Measurements from ENCODE around the gene HSPA6. TPM values are rescaled to one million over a fixed set of nuclear protein-coding genes. Genes with fewer than 3 reads are reported as not detected.
A peak's percentile ranks its signal among the peaks of the same experiment; 100 is the strongest.
"Not testable (repeated sequence)": the region's sequence is repeated elsewhere in the genome, so short reads cannot be mapped to it uniquely, and the experiment has no call there.

The HSPA6 gene
- total RNA-seq, 4 donors from 2014 or later = 0.35 to 5.8 (median 0.91) TPM

- not testable (repeated sequence) for H3K36me3 ChIP-seq
Measured at GRCh38 chr1:161530671-161531641, 6.6 kb downstream of the HSPA6 start.

GRCh38 chr1:161531986-161532643 is 7.8 kb downstream of the HSPA6 start:
- no peak for TF ChIP-seq CTCF (IDR thresholded peaks at IDR 0.05)
- TF ChIP-seq POLR2A (IDR thresholded peaks at IDR 0.05) = no peak
- Histone ChIP-seq H3K36me3 (no peaks in the 10 kb centered on the region), H3K9me3 (no peaks in the 10 kb centered on the region), H3K4me3 (no peak overlapping the region), H3K27me3 (no peaks in the 10 kb centered on the region), H3K27ac (peak overlapping the region in 3 of 4 donors; percentile 20 to 55 (median 44)), H3K4me1 (no peaks in the 10 kb centered on the region)
- DNase-seq = no peak

More at GRCh38 chr1:161530671-161531641, 6.6 kb downstream of the HSPA6 start:
- H3K27me3 ChIP-seq, H3K4me1 ChIP-seq, H3K9me3 ChIP-seq: not testable (repeated sequence)
- peak; percentile 71 to 93 (median 80) for DNase-seq
- Histone ChIP-seq H3K27ac (peak overlapping the region; percentile 66 to 90 (median 76)), H3K4me3 (peak overlapping the region; percentile 47 to 63 (median 57))
- peak in 1 of 2 donors; percentile 7 for TF ChIP-seq POLR2A (IDR thresholded peaks at IDR 0.05)

GRCh38 chr1:161532644-161533567 is 8.6 kb downstream of the HSPA6 start:
- H3K27ac ChIP-seq = peak overlapping the region in 3 of 4 donors; percentile 20 to 55 (median 44)
- H3K4me1 ChIP-seq, H3K27me3 ChIP-seq, H3K36me3 ChIP-seq, H3K9me3 ChIP-seq, DNase-seq, H3K4me3 ChIP-seq: not testable (repeated sequence)

GRCh38 chr1:161537068-161537669 is 12.8 kb downstream of the HSPA6 start:
- DNase-seq, H3K36me3 ChIP-seq, H3K4me3 ChIP-seq, H3K4me1 ChIP-seq, H3K27ac ChIP-seq, H3K27me3 ChIP-seq, H3K9me3 ChIP-seq: not testable (repeated sequence)

- not testable (repeated sequence) for H3K27me3 ChIP-seq, H3K36me3 ChIP-seq, H3K4me3 ChIP-seq, DNase-seq, H3K27ac ChIP-seq, H3K9me3 ChIP-seq, H3K4me1 ChIP-seq
Measured at GRCh38 chr1:161538925-161539479, 14.7 kb downstream of the HSPA6 start.

- not testable (repeated sequence) for H3K27me3 ChIP-seq, H3K36me3 ChIP-seq, H3K4me1 ChIP-seq, H3K9me3 ChIP-seq
- Histone ChIP-seq H3K4me3 (peak overlapping the region; percentile 43 to 49 (median 44)), H3K27ac (peak overlapping the region; percentile 49 to 80 (median 72))
- peak; percentile 70 to 90 (median 72) for DNase-seq
Measured at GRCh38 chr1:161539731-161540569, 15.6 kb downstream of the HSPA6 start.

GRCh38 chr1:161540570-161540960 is 16.2 kb downstream of the HSPA6 start:
- DNase-seq = peak in 2 of 3 donors; percentile 46 to 62
- peak overlapping the region; percentile 43 to 49 (median 44) for H3K4me3 ChIP-seq
- H3K9me3 ChIP-seq, H3K36me3 ChIP-seq, H3K4me1 ChIP-seq, H3K27me3 ChIP-seq: not testable (repeated sequence)
- H3K27ac ChIP-seq = peak overlapping the region; percentile 49 to 80 (median 72)

GRCh38 chr1:161542091-161542559 is 17.8 kb downstream of the HSPA6 start:
- H3K27ac ChIP-seq = peak overlapping the region in 3 of 4 donors; percentile 10 to 35 (median 11)
- DNase-seq = peak in 2 of 3 donors; percentile 65 to 81
- not testable (repeated sequence) for H3K9me3 ChIP-seq, H3K4me1 ChIP-seq, H3K4me3 ChIP-seq, H3K36me3 ChIP-seq, H3K27me3 ChIP-seq

GRCh38 chr1:161543125-161543524 is 18.8 kb downstream of the HSPA6 start:
- not testable (repeated sequence) for H3K4me3 ChIP-seq, H3K9me3 ChIP-seq, H3K36me3 ChIP-seq, DNase-seq, H3K4me1 ChIP-seq, H3K27me3 ChIP-seq
- peak overlapping the region in 1 of 4 donors; percentile 25 for H3K27ac ChIP-seq

GRCh38 chr1:161545005-161545731 is 20.8 kb downstream of the HSPA6 start:
- H3K4me1 ChIP-seq, H3K9me3 ChIP-seq, H3K27ac ChIP-seq, DNase-seq, H3K36me3 ChIP-seq, H3K4me3 ChIP-seq, H3K27me3 ChIP-seq: not testable (repeated sequence)
